ELF-1 (cell line): ENCODE measurements around the gene IGSF21.

Experiments used
- DNase-seq: peaks from one replicate; pipeline ENCODE4 v3.0.0-alpha.2; 2016; ENCODE audit warnings: low read depth, low spot score

Gene IGSF21

GRCh38 chr1:18175530-18176377 is 68.2 kb downstream of the IGSF21 start:
- DNase-seq = peak; percentile 46

DNA sequence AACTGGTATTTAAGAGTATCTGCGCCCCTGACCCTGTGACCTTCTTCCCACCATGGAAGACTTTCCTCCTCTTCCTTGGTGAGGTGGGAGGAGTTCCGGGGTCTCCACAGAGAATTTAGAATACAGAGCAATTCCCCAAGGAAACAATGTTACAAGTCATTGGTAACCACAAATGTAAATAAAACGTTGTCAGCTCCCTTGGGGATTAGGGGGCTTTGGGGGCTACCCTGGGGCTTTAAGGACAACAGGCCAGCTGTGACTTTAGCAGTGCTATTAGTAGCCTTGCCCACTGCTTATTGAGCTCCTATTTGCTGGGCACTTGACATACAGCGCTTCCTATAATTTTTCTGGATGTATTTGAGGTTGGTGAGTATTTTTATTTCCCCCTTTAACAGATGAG is 69.0 kb downstream of the IGSF21 start:
- no peak for DNase-seq

DNA sequence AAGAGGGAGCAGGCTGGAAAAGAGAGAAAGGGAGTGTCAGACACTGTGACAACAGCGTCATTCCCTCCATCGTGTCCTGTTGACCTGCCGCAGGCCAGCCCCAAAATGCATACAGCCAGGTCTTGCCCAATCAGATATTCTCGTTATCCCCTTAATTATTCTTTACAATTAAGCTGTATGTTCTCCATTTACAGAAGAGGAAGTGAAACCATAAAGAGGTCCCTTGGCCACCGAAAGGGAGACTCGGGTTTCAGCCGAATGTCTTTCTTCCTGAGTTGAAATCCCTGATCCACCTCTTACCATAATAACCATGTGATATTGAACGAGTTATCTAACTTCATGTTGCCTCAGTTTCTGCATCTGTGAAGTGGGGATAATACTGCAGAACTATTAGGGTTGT is 70.5 kb downstream of the IGSF21 start:
- no peak for DNase-seq

- no peak for DNase-seq
These were observed 71.4 kb downstream of the IGSF21 start for GRCh38 chr1:18179009-18179408.

GRCh38 chr1:18182398-18183160 is 75.0 kb downstream of the IGSF21 start:
- peak; percentile 13 for DNase-seq

DNA sequence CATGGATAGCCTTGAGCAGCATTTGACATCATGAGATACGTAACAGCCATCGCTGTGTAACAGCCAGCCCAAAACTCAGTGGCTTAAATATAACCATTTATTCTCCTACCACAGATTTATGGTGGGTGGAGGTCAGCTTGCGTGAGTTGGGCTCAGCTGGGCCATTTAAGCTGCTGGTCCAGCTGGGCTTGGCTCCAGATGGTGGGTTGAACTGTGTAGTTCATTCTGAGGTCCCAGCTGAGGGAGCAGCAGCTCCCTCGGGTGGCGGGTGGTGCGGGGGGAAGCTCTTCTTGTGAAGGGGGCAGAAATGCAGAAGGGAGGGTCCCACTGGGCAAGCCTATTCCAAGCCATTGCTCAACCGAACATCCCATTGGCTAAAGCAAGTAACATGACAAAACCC is 75.9 kb downstream of the IGSF21 start:
- DNase-seq = no peak

GRCh38 chr1:18187054-18187453 is 79.5 kb downstream of the IGSF21 start:
- no peak for DNase-seq

DNA sequence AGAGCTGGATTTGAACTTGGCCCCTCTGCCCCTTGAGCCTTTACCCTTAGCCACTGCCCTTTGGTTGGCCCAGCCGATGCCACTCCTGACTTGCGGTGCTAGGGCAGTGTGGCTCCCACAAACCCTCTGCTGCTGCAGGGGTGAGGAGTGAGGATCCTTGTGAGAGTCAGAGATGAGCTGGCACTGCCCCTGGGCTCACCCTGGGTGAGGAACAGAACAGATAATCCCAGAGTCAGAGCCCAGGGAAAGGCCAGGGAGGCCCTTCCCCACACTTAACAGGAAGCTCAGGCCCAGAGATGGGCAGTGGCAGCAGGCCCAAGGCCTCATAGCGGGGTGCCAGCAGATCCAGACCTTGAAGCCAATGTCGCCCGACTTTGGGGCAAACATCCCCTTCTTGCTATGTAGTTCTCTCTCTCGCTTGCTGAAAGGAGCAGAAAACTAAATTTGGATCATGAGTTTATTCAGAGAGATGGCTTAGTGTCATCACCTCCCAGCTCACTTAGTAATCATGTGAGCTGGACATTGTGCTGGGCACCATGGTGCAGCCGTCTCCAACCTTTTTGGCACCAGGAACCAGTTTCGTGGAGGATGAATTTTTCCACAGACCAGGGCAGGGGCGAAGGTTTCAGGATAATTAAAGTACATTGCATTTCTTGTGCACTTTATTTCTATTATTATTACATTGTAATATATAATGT is 81.4 kb downstream of the IGSF21 start:
- no peak for DNase-seq

DNA sequence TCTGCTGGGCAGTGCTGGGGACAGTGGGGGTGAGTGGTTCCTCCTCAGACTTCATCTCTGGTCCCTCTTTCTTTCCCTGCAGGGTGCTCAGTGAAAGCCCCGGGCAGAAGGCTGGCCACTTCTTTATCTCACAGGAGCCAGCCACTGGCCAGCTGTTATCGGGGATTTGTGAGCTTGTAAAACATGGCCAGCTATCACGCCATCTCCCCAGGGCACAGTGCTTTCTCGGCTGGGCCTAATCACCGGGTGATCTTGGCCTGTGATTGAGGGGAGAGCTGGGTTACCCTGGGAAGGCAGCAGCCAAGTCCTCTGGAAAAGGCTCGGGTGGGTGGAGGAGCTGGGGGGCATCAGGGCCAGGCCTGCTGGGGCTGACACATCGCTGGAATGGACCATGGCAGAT is 83.0 kb downstream of the IGSF21 start:
- peak; percentile 24 for DNase-seq

GRCh38 chr1:18191037-18191436 is 83.4 kb downstream of the IGSF21 start:
- DNase-seq = no peak

GRCh38 chr1:18191481-18192155 is 84.0 kb downstream of the IGSF21 start:
- DNase-seq = no peak

GRCh38 chr1:18192182-18192581 is 84.6 kb downstream of the IGSF21 start:
- DNase-seq = no peak

GRCh38 chr1:18192974-18193373 is 85.4 kb downstream of the IGSF21 start:
- DNase-seq = no peak

DNA sequence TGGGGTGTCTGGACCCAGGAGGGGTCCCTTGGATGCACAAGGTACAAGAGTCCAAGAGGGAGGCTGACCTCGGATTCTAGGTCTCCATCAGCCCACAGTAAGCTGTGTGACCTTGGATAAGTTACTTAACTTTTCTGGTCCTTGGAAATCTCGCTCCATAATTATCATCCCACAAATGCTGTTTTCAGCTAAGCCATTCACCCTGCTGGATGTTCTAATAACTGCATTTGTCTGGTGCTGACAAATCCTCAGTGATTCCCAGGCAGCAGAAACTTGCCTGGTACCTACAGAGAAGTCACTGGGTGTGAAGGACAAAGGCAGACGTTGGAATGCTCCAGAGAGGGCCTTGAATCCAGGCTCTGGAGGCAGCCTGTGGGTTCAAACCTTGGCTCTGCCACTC is 89.7 kb downstream of the IGSF21 start:
- DNase-seq = no peak

- no peak for DNase-seq
These were observed 90.7 kb downstream of the IGSF21 start for GRCh38 chr1:18198260-18198659.

DNA sequence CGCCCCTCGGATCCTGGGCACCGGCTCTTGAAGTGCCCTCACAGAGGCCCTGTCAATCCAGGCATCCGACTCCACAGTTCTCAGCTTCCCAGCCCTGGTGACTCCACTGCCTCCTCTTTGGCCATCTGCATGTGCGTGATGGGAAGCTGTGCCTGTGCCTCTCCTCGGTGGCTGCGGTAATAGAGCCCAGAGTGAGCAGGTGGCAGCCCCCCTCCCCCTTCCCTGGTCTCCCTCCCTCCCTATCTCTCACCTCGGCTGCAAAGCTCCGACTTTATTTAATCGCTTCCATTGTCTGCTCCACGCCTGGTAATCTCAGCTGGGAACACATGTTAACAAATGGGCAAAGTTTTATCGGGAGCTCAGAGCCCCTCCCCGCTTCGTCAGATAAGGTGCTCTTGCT is 91.9 kb downstream of the IGSF21 start:
- DNase-seq = no peak

GRCh38 chr1:18200136-18200717 is 92.6 kb downstream of the IGSF21 start:
- DNase-seq = no peak

GRCh38 chr1:18200918-18201317 is 93.3 kb downstream of the IGSF21 start:
- DNase-seq = no peak

GRCh38 chr1:18201997-18202719 is 94.6 kb downstream of the IGSF21 start:
- DNase-seq = no peak

DNA sequence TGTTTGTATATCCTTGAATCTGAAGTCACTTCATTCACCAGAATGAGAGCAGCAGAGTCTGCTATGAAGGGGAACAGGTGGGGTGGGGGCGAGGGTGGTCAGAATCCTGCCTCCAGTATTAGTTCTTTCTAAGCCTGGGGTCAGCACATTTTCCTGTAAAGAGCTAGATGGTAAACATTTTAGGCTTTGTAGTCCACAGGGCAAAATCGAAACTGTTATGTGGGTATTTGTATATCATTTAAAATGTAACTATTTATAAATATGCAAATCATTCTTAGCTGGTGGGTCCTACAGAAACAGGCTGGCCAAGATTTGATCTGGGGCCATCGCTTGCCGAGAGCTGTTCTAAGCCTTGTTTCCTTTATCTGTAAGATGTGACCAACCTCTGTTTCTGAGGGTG is 96.0 kb downstream of the IGSF21 start:
- DNase-seq = no peak

- peak; percentile 49 for DNase-seq
These were observed 97.0 kb downstream of the IGSF21 start for GRCh38 chr1:18204575-18204974.
